Ascending aorta (tissue), 2 donors: Measurements from ENCODE around the gene GULP1. TPM values are rescaled to one million over a fixed set of nuclear protein-coding genes. Genes with fewer than 3 reads are reported as not detected.
"Not testable (repeated sequence)": the region's sequence is repeated elsewhere in the genome, so short reads cannot be mapped to it uniquely, and the experiment has no call there.

Source experiments
- DNase-seq, 2 donors: peaks; one replicate each; pipeline ENCODE4 v3.0.0-alpha.2; 2019; ENCODE audit warnings: low spot score in 2 of 2
- H3K27ac ChIP-seq, 2 donors: fragments of 200-600 bp; sonication (generic); one replicate each; pipeline ENCODE4 v1.5.1; 2016 to 2017; ENCODE audit warnings: mild to moderate bottlenecking in 1 of 2
- H3K27me3 ChIP-seq: fragments of 200-600 bp; sonication (generic); one replicate; pipeline ENCODE4 v1.5.1; 2017
- H3K36me3 ChIP-seq, 2 donors: fragments of 200-600 bp; sonication (generic); one replicate each; pipeline ENCODE4 v1.5.1; 2016
- H3K4me1 ChIP-seq, 2 donors: fragments of 200-600 bp; sonication (generic); one replicate each; pipeline ENCODE4 v1.5.1; 2016 to 2017; ENCODE audit warnings: mild to moderate bottlenecking in 1 of 2
- H3K4me3 ChIP-seq, 2 donors: fragments of 200-600 bp; sonication (generic); one replicate each; pipeline ENCODE4 v1.5.1; 2016 to 2017; ENCODE audit warnings: mild to moderate bottlenecking in 1 of 2
- H3K9me3 ChIP-seq, 2 donors: fragments of 200-600 bp; sonication (generic); one replicate each; pipeline ENCODE4 v1.5.1; 2016
- CTCF ChIP-seq, 3 experiments: fragments of 200-600 bp in 2 of 3; fragments of 450-650 bp in 1 of 3; sonication (generic) in 2 of 3; IDR thresholded peaks; one replicate each; pipeline ENCODE4 v1.5.1; 2016 to 2019; ENCODE audit warnings: antibody characterized with exemption in 3 of 3, mild to moderate bottlenecking in 1 of 3, moderate library complexity in 1 of 3
- intact Hi-C: fragments of 100-400 bp; cut with DNase I; formaldehyde crosslinking; loops from one replicate; pipeline ENCODE4 v1.15.1; 2023
- total RNA-seq: library from RNA; depleted of rRNA; stranded (reverse); fragments of >200 nt; gene quantifications from one replicate; pipeline ENCODE4 v1.1.0, GENCODE V29; 2016

Gene GULP1
- total RNA-seq, 1 donor from 2014 or later: 67.8 TPM

GRCh38 chr2:188282907-188283306, 8.8 kb upstream of the GULP1 start:
- H3K4me1 ChIP-seq: peaks cover 0 to 3% of the 10 kb centered on the region in 2 donors
- DNase-seq: no peak
- no peak overlapping the region for H3K4me3 ChIP-seq
- H3K27me3 ChIP-seq: no peaks in the 10 kb centered on the region
- no peak overlapping the region for H3K27ac ChIP-seq
- H3K36me3 ChIP-seq: no peaks in the 10 kb centered on the region
- intact Hi-C loops: no loop called here
- no peak for TF ChIP-seq CTCF (IDR thresholded peaks at IDR 0.05)
- H3K9me3 ChIP-seq: no peaks in the 10 kb centered on the region

- intact Hi-C loops, H3K27ac ChIP-seq, H3K4me3 ChIP-seq, H3K4me1 ChIP-seq, H3K36me3 ChIP-seq, DNase-seq, H3K27me3 ChIP-seq, H3K9me3 ChIP-seq: not testable (repeated sequence)
Measured at GRCh38 chr2:188284251-188284650, 7.4 kb upstream of the GULP1 start.

GRCh38 chr2:188285049-188285448, 6.6 kb upstream of the GULP1 start:
- peaks cover 0 to 3% of the 10 kb centered on the region in 2 donors for H3K4me1 ChIP-seq
- intact Hi-C loops: no loop called here
- no peak for TF ChIP-seq CTCF (IDR thresholded peaks at IDR 0.05)
- H3K36me3 ChIP-seq: no peaks in the 10 kb centered on the region
- DNase-seq: no peak
- no peaks in the 10 kb centered on the region for H3K27me3 ChIP-seq
- H3K4me3 ChIP-seq: no peak overlapping the region
- H3K27ac ChIP-seq: peak overlapping the region in 1 of 2 donors; percentile 9
- no peaks in the 10 kb centered on the region for H3K9me3 ChIP-seq

- TF ChIP-seq CTCF (IDR thresholded peaks at IDR 0.05): no peak
- no peak for DNase-seq
- Histone ChIP-seq H3K36me3 (no peaks in the 10 kb centered on the region), H3K27me3 (no peaks in the 10 kb centered on the region), H3K27ac (peak overlapping the region; percentile 9 to 32), H3K9me3 (no peaks in the 10 kb centered on the region), H3K4me1 (peaks cover 0 to 7% of the 10 kb centered on the region in 2 donors), H3K4me3 (no peak overlapping the region)
- intact Hi-C loops: no loop called here
Measured at GRCh38 chr2:188285774-188286173, 5.9 kb upstream of the GULP1 start.

- no peak for DNase-seq
- H3K4me3 ChIP-seq: peak overlapping the region; percentile 83 to 94
- H3K4me1 ChIP-seq: peaks cover 0 to 5% of the 10 kb centered on the region in 2 donors
- no peak for TF ChIP-seq CTCF (IDR thresholded peaks at IDR 0.05)
- H3K36me3 ChIP-seq: no peaks in the 10 kb centered on the region
- H3K9me3 ChIP-seq: no peaks in the 10 kb centered on the region
- intact Hi-C loops: loop anchor here (5.0 kb wide), 4 partner anchors 91 to 691 kb away; no protein-coding TSS in a partner anchor
- no peaks in the 10 kb centered on the region for H3K27me3 ChIP-seq
- H3K27ac ChIP-seq: peak overlapping the region; percentile 97 to 99
Measured at GRCh38 chr2:188291142-188291616, 495 bp upstream of the GULP1 start.

- DNase-seq: peak; percentile 49 to 95
- TF ChIP-seq CTCF (IDR thresholded peaks at IDR 0.05): no peak
- intact Hi-C loops: loop anchor here (2.0 to 5.0 kb wide), 5 partner anchors 90 to 690 kb away; no protein-coding TSS in a partner anchor
- peak overlapping the region; percentile 83 to 94 for H3K4me3 ChIP-seq
- H3K4me1 ChIP-seq: peaks cover 0 to 9% of the 10 kb centered on the region in 2 donors
- H3K9me3 ChIP-seq: no peaks in the 10 kb centered on the region
- no peaks in the 10 kb centered on the region for H3K27me3 ChIP-seq
- H3K27ac ChIP-seq: peak overlapping the region; percentile 97 to 99
- H3K36me3 ChIP-seq: no peaks in the 10 kb centered on the region
Measured at GRCh38 chr2:188292348-188293239, 920 bp downstream of the GULP1 start.
